Amniotic stem cell (primary cell): Measurements from ENCODE around the gene PC.

Experiments
- DNase-seq: peaks from one replicate; lab custom pipeline; 2025; lab: John Stamatoyannopoulos, UW

PC gene

GRCh38 chr11:66956689-66957290, 1.4 kb downstream of the PC start:
- DNase-seq = no peak

- no peak for DNase-seq
Measured at GRCh38 chr11:66953081-66953833, 4.9 kb downstream of the PC start.

- no peak for DNase-seq
Measured at GRCh38 chr11:66951927-66952337, 6.3 kb downstream of the PC start.

GRCh38 chr11:66951135-66951534, 7.0 kb downstream of the PC start:
- no peak for DNase-seq

GRCh38 chr11:66950112-66950535, 8.1 kb downstream of the PC start:
- no peak for DNase-seq

- no peak for DNase-seq
Measured at GRCh38 chr11:66938582-66939135, 19.5 kb downstream of the PC start.

GRCh38 chr11:66937193-66937733, 20.9 kb downstream of the PC start:
- DNase-seq = no peak

GRCh38 chr11:66936311-66936711, 21.9 kb downstream of the PC start:
- no peak for DNase-seq

GRCh38 chr11:66934950-66935779, 23.0 kb downstream of the PC start:
- DNase-seq = no peak

- DNase-seq = no peak
Measured at GRCh38 chr11:66933531-66933930, 24.7 kb downstream of the PC start.

GRCh38 chr11:66932543-66932942, 25.6 kb downstream of the PC start:
- DNase-seq = no peak

- no peak for DNase-seq
Measured at GRCh38 chr11:66929753-66930152, 28.4 kb downstream of the PC start.

GRCh38 chr11:66924272-66924671, 33.9 kb downstream of the PC start:
- no peak for DNase-seq

GRCh38 chr11:66922551-66922950, 35.6 kb downstream of the PC start:
- DNase-seq = no peak

- DNase-seq = no peak
Measured at GRCh38 chr11:66920978-66921784, 37.0 kb downstream of the PC start.

- no peak for DNase-seq
Measured at GRCh38 chr11:66919923-66920322, 38.3 kb downstream of the PC start.

- no peak for DNase-seq
Measured at GRCh38 chr11:66918741-66919140, 39.4 kb downstream of the PC start.

- DNase-seq = no peak
Measured at GRCh38 chr11:66915866-66916265, 42.3 kb downstream of the PC start.

GRCh38 chr11:66915046-66915832, 42.9 kb downstream of the PC start:
- DNase-seq = no peak

- no peak for DNase-seq
Measured at GRCh38 chr11:66914505-66914904, 43.7 kb downstream of the PC start.

GRCh38 chr11:66912911-66913310, 45.3 kb downstream of the PC start:
- no peak for DNase-seq
